Keratinocyte (primary cell): ENCODE results near the gene TRIM29. TPM values are rescaled to one million over a fixed set of nuclear protein-coding genes. Genes with fewer than 3 reads are reported as not detected.

Experiments
- DNase-seq: peaks from one replicate; pipeline ENCODE4 v3.0.0-alpha.2; 2011; ENCODE audit warnings: low read depth, missing footprints, low spot score
- FAIRE-seq: peaks from 2 replicates; lab custom pipeline; 2011; peaks lifted over from hg19 to GRCh38; lab: Jason Lieb, UNC
- H2AFZ ChIP-seq: 2 replicates; pipeline ENCODE4 v1.6.0; 2012; ENCODE audit warnings: low read length, control low read depth, inconsistent platforms; ENCODE audit not compliant: control insufficient read depth
- H3K27ac ChIP-seq: 2 replicates; pipeline ENCODE4 v1.5.1; 2011; ENCODE audit warnings: low read length; ENCODE audit not compliant: control insufficient read depth, insufficient read depth
- H3K27me3 ChIP-seq: 3 replicates; pipeline ENCODE4 v1.6.0; 2011; ENCODE audit warnings: low read length; ENCODE audit not compliant: control insufficient read depth, insufficient read depth; ENCODE audit errors: extremely low read depth
- H3K36me3 ChIP-seq, 2 experiments: 2 replicates in 1 of 2; 3 replicates in 1 of 2; pipeline ENCODE4 v1.5.1; 2011; ENCODE audit warnings: low read length in 2 of 2, mild to moderate bottlenecking in 1 of 2; ENCODE audit not compliant: control insufficient read depth in 2 of 2, insufficient read depth in 2 of 2; ENCODE audit errors: extremely low read depth in 1 of 2
- H3K4me1 ChIP-seq: 3 replicates; pipeline ENCODE4 v1.5.1; 2011; ENCODE audit warnings: low read length; ENCODE audit not compliant: control insufficient read depth, insufficient read depth; ENCODE audit errors: extremely low read depth
- H3K4me2 ChIP-seq: 3 replicates; pipeline ENCODE4 v1.6.0; 2011; ENCODE audit warnings: low read depth, low read length; ENCODE audit not compliant: control insufficient read depth, insufficient read depth; ENCODE audit errors: extremely low read depth
- H3K4me3 ChIP-seq, 3 experiments: fragments of 200-600 bp in 1 of 3; sonication (generic) in 1 of 3; 2 replicates in 2 of 3; 3 replicates in 1 of 3; pipeline ENCODE4 v1.5.1; 2011 to 2016; ENCODE audit warnings: low read length in 3 of 3, mild to moderate bottlenecking in 3 of 3, control low read depth in 2 of 3, inconsistent platforms in 1 of 3, low read depth in 1 of 3, mixed read lengths in 1 of 3, mixed run types in 1 of 3, moderate library complexity in 1 of 3; ENCODE audit not compliant: control insufficient read depth in 2 of 3, insufficient read depth in 2 of 3; ENCODE audit errors: extremely low read depth in 1 of 3
- H3K79me2 ChIP-seq: 2 replicates; pipeline ENCODE4 v1.6.0; 2012; ENCODE audit warnings: low read length; ENCODE audit not compliant: control insufficient read depth, insufficient read depth
- H3K9ac ChIP-seq: 3 replicates; pipeline ENCODE4 v1.6.0; 2011; ENCODE audit warnings: low read length; ENCODE audit not compliant: control insufficient read depth, insufficient read depth; ENCODE audit errors: extremely low read depth
- H3K9me1 ChIP-seq: 3 replicates; pipeline ENCODE4 v1.6.0; 2011; ENCODE audit warnings: low read length; ENCODE audit not compliant: control insufficient read depth, insufficient read depth; ENCODE audit errors: extremely low read depth
- H3K9me3 ChIP-seq: 2 replicates; pipeline ENCODE4 v1.5.1; 2012; ENCODE audit warnings: low read depth, low read length; ENCODE audit not compliant: control insufficient read depth
- H4K20me1 ChIP-seq: 3 replicates; pipeline ENCODE4 v1.6.0; 2011; ENCODE audit warnings: low read length; ENCODE audit not compliant: control insufficient read depth, insufficient read depth; ENCODE audit errors: extremely low read depth
- EZH2 ChIP-seq: IDR thresholded peaks from one replicate; pipeline ENCODE4 v1.6.1; 2012; ENCODE audit warnings: inconsistent platforms, mild to moderate bottlenecking, low read length, moderate library complexity
- dilution Hi-C: fragments of 300-500 bp; cut with MboI; formaldehyde crosslinking; loops from one replicate; pipeline ENCODE4 v1.7.0; 2020; ENCODE audit warnings: low sequenced_read_pairs; ENCODE audit not compliant: extremely low pct_ligation_motif_present
- polyA plus RNA-seq, 5 experiments: library from polyadenylated mRNA; depleted of rRNA in 3 of 5; stranded (reverse) in 3 of 5; stranded (forward) in 1 of 5; unstranded in 1 of 5; fragments of >200 nt; gene quantifications; 1 replicate in 1 of 5; 2 replicates in 3 of 5; 3 replicates in 1 of 5; pipeline versions ENCODE4 v1.2.1 to v1.2.3, GENCODE V29; 2011 to 2012; ENCODE audit warnings: missing spikeins in 2 of 5, low read depth in 1 of 5, low replicate concordance in 1 of 5
- TF ChIP-seq, protein P1 (sequence below), 3 experiments: IDR thresholded peaks in 1 of 3; conservative IDR thresholded peaks in 1 of 3; optimal IDR thresholded peaks in 1 of 3; 2 replicates in 2 of 3; 3 replicates in 1 of 3; pipeline versions ENCODE3 to v1.5.1; 2011; ENCODE audit warnings: low read length in 3 of 3, mild to moderate bottlenecking in 3 of 3, moderate library complexity in 2 of 3, control low read depth in 1 of 3, inconsistent platforms in 1 of 3; ENCODE audit not compliant: insufficient read depth in 2 of 3; ENCODE audit errors: extremely low read depth in 1 of 3

The TRIM29 gene
- polyA plus RNA-seq, 1 donor (not counting 4 experiments of a cell fraction or from before 2014, with no cell fraction given), result 463 TPM

DNA sequence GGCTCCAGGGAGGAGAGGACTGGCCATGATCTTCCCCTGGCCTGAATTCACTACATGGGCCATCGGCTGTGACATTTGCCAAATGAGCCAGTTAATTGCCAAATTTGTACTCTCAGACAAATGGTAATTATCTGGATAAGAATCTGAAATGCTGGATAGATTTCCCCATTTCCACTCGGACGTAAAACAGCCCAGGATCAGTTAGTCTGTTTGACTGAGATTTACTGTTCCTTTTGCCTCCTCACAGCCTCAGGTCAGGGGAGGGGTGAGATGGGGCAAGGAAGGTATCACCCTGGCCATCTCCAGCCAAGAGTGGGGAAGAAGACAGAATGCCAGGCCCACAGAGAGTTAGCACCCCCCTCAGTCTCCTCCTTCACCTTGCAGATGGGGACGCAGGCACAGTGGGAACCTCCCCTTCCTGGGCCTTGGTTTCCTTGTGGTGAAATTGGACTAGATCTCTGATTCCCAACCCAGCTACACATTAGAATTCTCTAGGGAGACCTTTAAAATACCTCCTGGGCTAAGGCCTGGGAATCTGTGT is 5.2 kb downstream of the TRIM29 start:
- Histone ChIP-seq H3K27ac (peak overlapping the region; percentile 90), H3K4me1 (peaks cover 80% of the 10 kb centered on the region), H3K9ac (peak overlapping the region; percentile 96), H4K20me1 (peaks cover 2% of the 10 kb centered on the region), H3K27me3 (no peaks in the 10 kb centered on the region), H3K79me2 (peaks cover 86% of the 10 kb centered on the region), H3K9me3 (no peaks in the 10 kb centered on the region), H3K4me3 (peak overlapping the region; percentile 6 to 97 (median 87)), H3K9me1 (no peaks in the 10 kb centered on the region), H3K36me3 (peaks cover 32 to 52% of the 10 kb centered on the region in 2 experiments), H3K4me2 (peak overlapping the region; percentile 93), H2AFZ (no peak overlapping the region)
- DNase-seq (no peak), FAIRE-seq (peak; percentile 5)
- dilution Hi-C loops, result no loop called here
- no peak for TF ChIP-seq EZH2
- TF ChIP-seq, protein P1, sequence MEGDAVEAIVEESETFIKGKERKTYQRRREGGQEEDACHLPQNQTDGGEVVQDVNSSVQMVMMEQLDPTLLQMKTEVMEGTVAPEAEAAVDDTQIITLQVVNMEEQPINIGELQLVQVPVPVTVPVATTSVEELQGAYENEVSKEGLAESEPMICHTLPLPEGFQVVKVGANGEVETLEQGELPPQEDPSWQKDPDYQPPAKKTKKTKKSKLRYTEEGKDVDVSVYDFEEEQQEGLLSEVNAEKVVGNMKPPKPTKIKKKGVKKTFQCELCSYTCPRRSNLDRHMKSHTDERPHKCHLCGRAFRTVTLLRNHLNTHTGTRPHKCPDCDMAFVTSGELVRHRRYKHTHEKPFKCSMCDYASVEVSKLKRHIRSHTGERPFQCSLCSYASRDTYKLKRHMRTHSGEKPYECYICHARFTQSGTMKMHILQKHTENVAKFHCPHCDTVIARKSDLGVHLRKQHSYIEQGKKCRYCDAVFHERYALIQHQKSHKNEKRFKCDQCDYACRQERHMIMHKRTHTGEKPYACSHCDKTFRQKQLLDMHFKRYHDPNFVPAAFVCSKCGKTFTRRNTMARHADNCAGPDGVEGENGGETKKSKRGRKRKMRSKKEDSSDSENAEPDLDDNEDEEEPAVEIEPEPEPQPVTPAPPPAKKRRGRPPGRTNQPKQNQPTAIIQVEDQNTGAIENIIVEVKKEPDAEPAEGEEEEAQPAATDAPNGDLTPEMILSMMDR (optimal IDR thresholded peaks at IDR 0.05 in 1 of 3, IDR thresholded peaks at IDR 0.05 in 1 of 3, conservative IDR thresholded peaks at IDR 0.05 in 1 of 3; ENCODE audit: extremely low read depth in 1 of 3, insufficient read depth in 2 of 3, low read length in 3 of 3), result no peak

DNA sequence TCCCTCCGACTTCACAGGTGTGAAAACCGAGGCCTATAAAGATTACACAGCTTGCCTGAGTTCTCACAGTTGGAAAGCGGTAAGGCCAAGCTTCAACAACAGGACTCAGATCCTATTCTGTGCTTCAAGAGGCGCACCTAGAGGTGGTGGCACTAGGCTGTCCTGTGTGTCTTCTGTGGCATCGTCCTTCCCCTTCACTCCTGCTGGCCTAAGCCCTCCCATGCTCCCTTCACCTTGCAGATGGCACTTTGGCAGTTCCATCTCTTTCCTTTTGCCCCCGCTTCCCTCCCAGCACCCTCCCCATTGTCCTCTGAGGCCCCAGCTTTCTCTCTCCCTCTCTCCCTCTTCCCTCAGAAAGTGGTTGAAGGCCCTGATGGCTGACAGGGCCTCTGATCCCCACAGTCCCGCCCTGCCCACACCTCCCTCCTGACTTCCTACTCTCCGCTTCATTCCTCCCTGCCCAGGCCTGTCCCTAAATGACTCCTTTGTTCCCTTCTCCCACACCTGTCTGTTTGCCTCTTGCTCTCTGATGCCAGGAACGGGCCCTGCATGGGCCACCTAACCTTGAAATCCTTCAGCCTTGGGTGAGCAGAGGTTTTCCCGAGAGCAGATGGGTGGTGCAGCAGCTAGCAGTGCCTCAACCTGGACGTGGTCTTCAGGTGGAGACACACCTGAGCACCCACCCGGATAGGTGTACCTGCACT is 5.8 kb downstream of the TRIM29 start:
- Histone ChIP-seq H3K9ac (peak overlapping the region; percentile 96), H3K79me2 (peaks cover 80% of the 10 kb centered on the region), H3K36me3 (peaks cover 38 to 57% of the 10 kb centered on the region in 2 experiments), H3K4me3 (peak overlapping the region; percentile 6 to 97 (median 10)), H3K4me1 (peaks cover 82% of the 10 kb centered on the region), H2AFZ (no peak overlapping the region), H3K27me3 (no peaks in the 10 kb centered on the region), H3K4me2 (peak overlapping the region; percentile 93), H3K27ac (peak overlapping the region; percentile 90), H3K9me1 (no peaks in the 10 kb centered on the region), H3K9me3 (no peaks in the 10 kb centered on the region), H4K20me1 (peaks cover 2% of the 10 kb centered on the region)
- no peak for TF ChIP-seq EZH2
- TF ChIP-seq, protein P1 (optimal IDR thresholded peaks at IDR 0.05 in 1 of 3, IDR thresholded peaks at IDR 0.05 in 1 of 3, conservative IDR thresholded peaks at IDR 0.05 in 1 of 3; ENCODE audit: extremely low read depth in 1 of 3, insufficient read depth in 2 of 3, low read length in 3 of 3), result no peak
- dilution Hi-C loops, result no loop called here
- FAIRE-seq (peak; percentile 96), DNase-seq (no peak)
